AG09319 (cell line): Measurements from ENCODE around the gene ZNF335.

Experiments used
- DNase-seq: peaks from one replicate; pipeline ENCODE4 v3.0.0-alpha.2; 2010; ENCODE audit warnings: low read depth; ENCODE audit errors: extremely low read depth
- CTCF ChIP-seq: IDR thresholded peaks from 2 replicates; pipeline ENCODE4 v1.5.1; 2011; ENCODE audit warnings: low read depth, mild to moderate bottlenecking, inconsistent platforms, low read length, moderate library complexity

Gene ZNF335

GRCh38 chr20:45899046-45899835, 72.8 kb downstream of the ZNF335 start:
- no peak for DNase-seq
- no peak for TF ChIP-seq CTCF
